Measurements from ENCODE around the gene PIAS1.
A peak's percentile ranks its signal among the peaks of the same experiment; 100 is the strongest.
"Not testable (repeated sequence)": the region's sequence is repeated elsewhere in the genome, so short reads cannot be mapped to it uniquely, and the experiment has no call there.

The PIAS1 gene

DNA sequence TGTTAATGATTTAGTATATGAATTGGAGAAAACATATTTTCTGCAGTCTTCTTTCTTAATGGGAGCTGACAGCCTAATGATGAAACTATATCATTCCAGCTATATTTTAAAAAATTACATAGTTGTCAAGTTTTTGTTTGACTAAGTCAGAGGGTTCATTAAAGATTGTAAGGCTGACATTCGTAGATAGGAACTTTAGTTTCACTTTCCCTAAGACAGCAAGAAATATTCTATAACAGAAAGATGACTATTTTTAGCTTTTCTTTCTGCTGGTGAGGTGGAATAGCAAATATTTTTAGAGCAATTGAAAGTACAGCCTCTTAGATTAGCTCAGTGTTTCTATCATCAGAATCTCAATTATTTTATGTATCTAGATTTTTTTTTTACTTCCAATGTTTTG lies 60.2 kb downstream of the PIAS1 start:
- no peak for DNase-seq

- no peak for DNase-seq
Observed at GRCh38 chr15:68114840-68115239, 60.7 kb downstream of the PIAS1 start.

DNA sequence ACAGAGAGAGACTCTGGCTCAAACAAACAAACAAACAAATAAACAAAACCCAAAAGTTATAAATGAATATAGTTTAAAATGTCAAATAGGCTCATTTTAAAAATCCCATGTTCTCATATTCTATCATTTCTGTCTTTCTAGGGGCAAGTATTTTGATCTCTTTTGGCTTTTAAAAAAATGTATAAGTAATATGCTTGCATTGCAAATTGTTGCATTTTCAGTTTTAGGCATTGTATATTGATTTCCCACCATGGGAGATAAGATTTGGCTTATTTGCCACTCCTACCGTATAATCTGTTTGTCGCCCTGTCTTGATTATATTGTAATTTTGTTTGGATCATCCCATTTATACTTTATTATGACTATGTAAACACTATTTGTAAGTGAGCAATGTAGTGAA lies 70.6 kb downstream of the PIAS1 start:
- no peak for DNase-seq

DNA sequence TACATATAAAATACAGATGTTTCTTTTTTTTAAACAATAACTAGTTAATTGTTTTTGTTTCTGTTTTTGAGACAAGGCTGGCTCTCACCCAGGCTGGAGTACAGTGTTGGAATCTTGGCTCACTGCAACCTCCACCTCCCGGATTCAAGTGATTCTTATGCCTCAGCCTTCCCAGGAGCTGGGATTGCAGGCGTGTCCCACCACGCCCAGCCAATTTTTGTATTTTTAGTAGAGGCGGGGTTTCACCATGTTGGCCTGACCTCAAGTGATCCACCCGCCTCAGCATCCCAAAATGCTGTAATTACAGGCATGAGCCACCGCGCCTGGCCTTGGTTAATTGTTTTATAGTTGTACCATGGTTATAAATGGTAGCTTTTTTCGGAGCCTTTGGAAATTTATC lies 72.3 kb downstream of the PIAS1 start:
- DNase-seq = no peak

GRCh38 chr15:68129072-68129471 lies 75.0 kb downstream of the PIAS1 start:
- DNase-seq = no peak

GRCh38 chr15:68130851-68131250 lies 76.7 kb downstream of the PIAS1 start:
- DNase-seq = no peak

DNA sequence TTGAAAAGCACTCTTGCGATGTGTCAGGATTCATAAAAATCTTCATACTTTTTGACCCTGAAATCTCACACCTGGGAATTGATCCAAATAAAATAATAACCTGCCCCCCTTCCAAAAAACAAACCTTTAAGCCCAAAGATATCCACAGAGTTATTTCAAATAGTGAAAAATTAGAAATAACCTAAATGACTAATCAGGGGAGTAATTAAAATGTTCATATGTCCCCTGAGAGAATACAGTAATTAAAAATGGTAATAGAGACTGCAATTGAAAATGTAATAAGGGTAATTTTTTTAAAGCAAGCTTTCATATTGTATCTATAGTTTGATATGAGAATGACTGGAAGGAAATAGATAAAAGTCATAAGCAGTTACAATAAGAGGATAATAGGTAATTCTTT lies 83.0 kb downstream of the PIAS1 start:
- DNase-seq = no peak

DNA sequence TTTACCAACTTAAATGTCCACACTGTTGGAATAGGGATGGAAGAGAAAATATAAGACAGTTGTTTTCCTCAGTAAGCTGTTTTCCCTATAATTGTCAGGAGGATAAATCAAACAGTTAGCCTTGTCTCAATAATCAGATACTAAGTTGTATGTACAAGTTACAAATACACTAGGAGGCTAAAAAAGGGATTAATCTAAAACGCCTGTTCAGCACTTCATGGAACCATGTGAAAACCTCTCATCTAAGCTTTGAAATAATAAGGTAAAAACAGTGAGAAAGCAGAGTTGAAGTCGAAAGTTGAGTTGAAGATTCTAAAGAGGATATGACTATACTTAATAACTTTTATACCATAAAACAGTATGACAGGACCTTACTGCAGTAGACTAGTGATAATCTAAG lies 89.0 kb downstream of the PIAS1 start:
- no peak for DNase-seq

- DNase-seq = no peak
Observed at GRCh38 chr15:68143785-68144184, 89.7 kb downstream of the PIAS1 start.

DNA sequence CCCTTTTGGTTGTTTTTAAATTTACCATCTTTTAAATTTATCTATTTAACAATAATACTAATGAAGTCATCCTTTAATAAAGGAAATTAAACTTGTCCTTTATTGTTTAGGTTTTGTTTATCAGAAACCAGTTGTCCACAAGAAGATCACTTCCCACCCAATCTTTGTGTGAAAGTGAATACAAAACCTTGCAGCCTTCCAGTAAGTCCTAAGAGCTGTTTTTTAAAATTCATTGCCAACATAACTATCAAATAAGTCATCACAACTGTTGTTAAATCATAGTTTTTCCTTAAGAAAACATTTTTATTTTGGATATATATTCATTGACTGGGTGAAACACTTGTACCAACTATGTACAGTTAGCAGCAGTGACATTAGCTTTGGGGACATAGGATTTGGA lies 91.6 kb downstream of the PIAS1 start:
- DNase-seq = no peak

GRCh38 chr15:68148039-68148438 lies 93.9 kb downstream of the PIAS1 start:
- DNase-seq = no peak

- no peak for DNase-seq
Observed at GRCh38 chr15:68149059-68149458, 94.9 kb downstream of the PIAS1 start.

- DNase-seq = no peak
Observed at GRCh38 chr15:68150187-68150586, 96.1 kb downstream of the PIAS1 start.

DNA sequence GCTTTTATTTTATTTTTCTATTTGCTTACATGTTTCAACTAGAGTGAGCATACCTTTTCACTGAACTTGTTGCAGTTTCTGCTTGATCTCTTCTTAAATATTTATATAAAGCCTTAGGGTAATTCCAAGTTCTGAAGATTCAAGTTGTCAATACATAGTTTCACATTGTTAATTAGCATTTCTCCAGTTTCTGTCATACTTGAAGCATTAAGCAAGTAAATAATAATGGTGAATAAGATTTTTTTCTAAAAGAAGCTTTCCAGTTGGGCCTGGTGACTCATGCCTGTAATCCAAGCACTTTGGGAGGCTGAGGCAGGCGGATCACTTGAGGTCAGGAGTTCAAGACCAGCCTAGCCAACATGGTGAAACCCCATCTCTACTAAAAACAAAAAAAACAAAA lies 97.2 kb downstream of the PIAS1 start:
- DNase-seq = no peak

DNA sequence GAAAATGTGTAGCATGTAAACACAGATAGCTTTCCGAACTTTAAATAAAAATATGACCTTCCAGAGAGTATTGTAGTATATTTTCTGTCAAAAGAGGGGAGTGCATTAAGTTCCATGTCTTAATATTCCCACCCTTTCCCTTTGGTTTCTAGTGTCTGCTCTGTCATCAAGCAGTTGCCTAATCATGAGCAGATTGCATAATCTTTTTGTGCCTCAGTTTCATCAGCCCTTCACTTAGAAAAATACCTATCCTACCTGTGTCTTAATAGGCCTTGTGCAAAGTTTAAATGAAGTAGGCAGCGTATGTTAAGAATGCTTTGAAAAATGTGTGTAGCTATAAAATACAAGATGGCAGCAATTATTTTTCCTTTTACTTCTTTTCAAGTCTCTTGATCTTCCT lies 98.2 kb downstream of the PIAS1 start:
- no peak for DNase-seq

- peak in 12 of 56 donors; percentile 0 to 59 (median 6) for DNase-seq
Observed at GRCh38 chr15:68154923-68155559, 100.9 kb downstream of the PIAS1 start.

- no peak for DNase-seq
Observed at GRCh38 chr15:68157074-68157473, 103.0 kb downstream of the PIAS1 start.

DNA sequence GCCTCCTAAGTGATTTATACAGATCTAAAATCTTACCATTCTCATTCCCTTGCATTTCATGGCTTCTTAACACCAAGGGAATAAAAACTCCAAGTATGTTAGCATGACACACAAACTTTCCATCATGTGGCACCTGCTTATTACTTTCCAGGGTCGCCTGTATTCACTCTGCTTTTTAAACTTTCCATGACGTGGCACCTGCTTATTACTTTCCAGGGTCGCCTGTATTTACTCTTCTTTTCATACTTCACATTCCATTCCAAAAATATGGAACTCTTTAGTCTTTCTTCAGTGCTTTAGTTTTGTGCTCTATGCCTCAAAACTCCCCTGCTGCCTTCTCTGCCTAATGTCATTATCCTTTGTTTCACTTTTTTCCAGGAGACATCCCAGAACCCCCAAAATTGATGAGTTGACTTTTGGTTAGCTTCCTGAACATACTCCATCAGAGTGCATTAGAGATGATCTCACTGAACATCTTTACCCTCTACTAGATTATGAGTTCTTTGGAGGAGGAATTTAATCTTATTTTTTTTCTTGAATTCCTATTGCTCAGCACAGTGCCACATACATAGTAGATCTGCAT lies 104.0 kb downstream of the PIAS1 start:
- DNase-seq = no peak

GRCh38 chr15:68163191-68163590 lies 109.1 kb downstream of the PIAS1 start:
- no peak for DNase-seq

GRCh38 chr15:68166847-68167246 lies 112.7 kb downstream of the PIAS1 start:
- no peak for DNase-seq

GRCh38 chr15:68172037-68172436 lies 117.9 kb downstream of the PIAS1 start:
- not testable (repeated sequence) for DNase-seq

GRCh38 chr15:68173119-68173518 lies 119.0 kb downstream of the PIAS1 start:
- DNase-seq = no peak

DNA sequence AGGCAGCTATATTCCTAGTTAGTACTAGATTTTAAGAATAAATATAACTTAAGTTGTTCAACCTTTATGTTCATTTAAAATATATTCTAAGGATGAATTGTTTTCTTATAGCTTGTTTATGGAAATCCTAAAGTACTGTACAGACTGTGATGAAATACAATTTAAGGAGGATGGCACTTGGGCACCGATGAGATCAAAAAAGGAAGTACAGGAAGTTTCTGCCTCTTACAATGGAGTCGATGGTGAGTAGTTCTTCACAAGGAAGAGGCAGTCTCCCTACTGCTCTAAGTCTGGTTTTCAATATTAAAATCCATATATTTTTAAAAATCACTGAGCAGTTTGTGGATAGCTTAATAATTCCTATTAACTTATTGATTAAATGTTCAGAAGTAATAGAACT lies 121.4 kb downstream of the PIAS1 start:
- no peak for DNase-seq

- DNase-seq = no peak
Observed at GRCh38 chr15:68176601-68177000, 122.5 kb downstream of the PIAS1 start.
